HUES48 (cell line): ENCODE results near the gene SLC35F3.

ENCODE experiments used
- H3K27ac ChIP-seq: one replicate; pipeline ENCODE4 v1.7.0; 2013; ENCODE audit warnings: low read depth, low read length, inconsistent platforms
- H3K27me3 ChIP-seq: 2 replicates; pipeline ENCODE4 v1.6.1; 2013; ENCODE audit warnings: mild to moderate bottlenecking, low read length; ENCODE audit not compliant: control insufficient read depth, insufficient read depth
- H3K36me3 ChIP-seq: 2 replicates; pipeline ENCODE4 v1.6.1; 2013; ENCODE audit warnings: low read length; ENCODE audit not compliant: control insufficient read depth, insufficient read depth
- H3K4me1 ChIP-seq: 2 replicates; pipeline ENCODE4 v1.6.1; 2013; ENCODE audit warnings: mild to moderate bottlenecking, low read length; ENCODE audit not compliant: control insufficient read depth, insufficient read depth
- H3K4me3 ChIP-seq: 2 replicates; pipeline ENCODE4 v1.5.1; 2013; ENCODE audit warnings: mild to moderate bottlenecking, low read depth, low read length
- H3K9ac ChIP-seq: 2 replicates; pipeline ENCODE4 v1.6.1; 2013; ENCODE audit warnings: mild to moderate bottlenecking, low read depth, low read length, moderate library complexity
- H3K9me3 ChIP-seq: 2 replicates; pipeline ENCODE4 v1.6.1; 2013; ENCODE audit warnings: low read length; ENCODE audit not compliant: control insufficient read depth, insufficient read depth

The SLC35F3 gene

DNA sequence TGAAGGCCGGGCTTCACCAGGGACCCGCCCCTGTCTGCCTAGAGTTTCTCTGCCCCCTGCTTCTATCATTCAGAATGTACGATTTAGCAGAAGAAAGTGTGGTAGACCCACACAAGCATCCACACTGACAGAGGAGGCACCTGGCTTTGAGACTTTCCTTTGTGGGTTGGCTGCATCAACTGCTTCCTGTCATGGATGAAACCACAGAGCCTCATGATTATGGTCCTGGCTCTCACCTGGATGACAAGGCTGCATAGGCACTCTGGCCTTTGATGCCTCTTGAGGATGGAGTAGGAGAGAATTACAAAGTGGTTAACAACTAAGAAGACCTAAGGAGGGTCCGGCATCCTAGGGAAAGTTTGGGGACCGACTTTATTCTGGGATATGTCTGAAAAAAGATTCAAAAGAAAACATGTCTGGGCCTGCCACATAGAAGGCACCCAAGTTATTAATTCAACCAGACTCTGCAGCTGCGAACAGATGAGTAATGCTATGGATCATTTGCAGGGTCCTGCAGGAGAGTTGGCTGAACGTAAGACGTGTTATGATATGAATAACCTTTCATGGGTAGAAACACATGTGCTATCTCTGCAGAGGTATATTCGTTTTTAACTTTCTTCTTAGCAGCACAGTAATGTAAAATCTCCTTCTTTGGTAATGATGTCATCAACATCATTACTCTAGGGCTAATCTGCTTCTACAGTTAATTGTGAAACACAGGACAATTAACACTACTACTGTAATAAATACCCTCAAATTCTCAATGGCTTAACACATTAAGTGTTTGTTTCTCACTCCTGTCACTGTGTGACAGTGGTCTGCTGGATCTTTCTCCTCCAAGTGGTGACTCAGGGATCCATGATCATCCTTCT lies 136.2 kb downstream of the SLC35F3 start:
- Histone ChIP-seq H3K9me3 (no peaks in the 10 kb centered on the region), H3K36me3 (no peaks in the 10 kb centered on the region), H3K27me3 (no peaks in the 10 kb centered on the region), H3K9ac (no peak overlapping the region), H3K27ac (no peak overlapping the region), H3K4me1 (no peaks in the 10 kb centered on the region), H3K4me3 (no peak overlapping the region)

DNA sequence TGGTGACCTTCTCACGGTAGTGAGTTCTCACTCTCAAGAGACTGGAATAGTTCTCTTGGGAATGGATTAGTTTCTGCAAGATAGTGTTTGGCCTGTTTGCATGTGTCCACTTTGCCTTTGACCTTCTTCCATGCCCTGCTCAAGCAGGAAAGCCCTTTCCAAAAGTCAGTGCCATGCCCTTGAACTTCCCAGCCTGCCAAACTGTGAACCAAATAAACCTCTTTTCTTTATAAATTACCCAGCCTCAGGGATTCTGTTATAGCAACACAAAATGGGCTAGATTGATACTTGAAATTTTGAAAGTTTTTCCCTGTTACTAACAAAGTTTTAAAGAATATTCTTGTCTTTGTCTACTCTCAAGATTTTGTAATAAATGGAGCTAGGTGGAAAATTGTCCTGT lies 139.6 kb downstream of the SLC35F3 start:
- Histone ChIP-seq H3K9me3 (no peaks in the 10 kb centered on the region), H3K27me3 (no peaks in the 10 kb centered on the region), H3K9ac (no peak overlapping the region), H3K27ac (no peak overlapping the region), H3K4me1 (no peaks in the 10 kb centered on the region), H3K4me3 (no peak overlapping the region), H3K36me3 (no peaks in the 10 kb centered on the region)

DNA sequence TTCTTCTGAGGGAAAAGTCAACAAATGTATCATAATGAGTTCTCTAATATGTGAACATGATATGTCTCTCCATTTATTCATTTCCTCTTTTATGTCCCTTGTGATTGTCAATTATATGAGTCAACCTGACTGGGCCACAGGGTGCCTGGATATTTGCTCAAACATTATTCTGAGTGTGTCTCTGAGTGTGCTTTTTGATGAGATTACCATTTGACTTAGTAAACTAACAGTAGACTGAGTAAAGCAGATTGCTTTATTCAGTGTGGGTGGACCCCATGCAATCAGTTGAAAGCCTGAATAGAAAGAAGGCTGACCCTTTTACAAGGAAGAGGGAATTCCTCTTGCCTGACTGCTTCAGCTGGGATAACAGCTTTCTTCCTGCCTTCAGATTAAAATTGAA lies 142.6 kb downstream of the SLC35F3 start:
- no peaks in the 10 kb centered on the region for H3K27me3 ChIP-seq
- no peaks in the 10 kb centered on the region; the same call in 1 of the 2 replicates for H3K9me3 ChIP-seq
- H3K9ac ChIP-seq = no peak overlapping the region
- H3K27ac ChIP-seq = no peak overlapping the region
- H3K4me1 ChIP-seq = no peaks in the 10 kb centered on the region
- H3K36me3 ChIP-seq = no peaks in the 10 kb centered on the region
- no peak overlapping the region for H3K4me3 ChIP-seq

DNA sequence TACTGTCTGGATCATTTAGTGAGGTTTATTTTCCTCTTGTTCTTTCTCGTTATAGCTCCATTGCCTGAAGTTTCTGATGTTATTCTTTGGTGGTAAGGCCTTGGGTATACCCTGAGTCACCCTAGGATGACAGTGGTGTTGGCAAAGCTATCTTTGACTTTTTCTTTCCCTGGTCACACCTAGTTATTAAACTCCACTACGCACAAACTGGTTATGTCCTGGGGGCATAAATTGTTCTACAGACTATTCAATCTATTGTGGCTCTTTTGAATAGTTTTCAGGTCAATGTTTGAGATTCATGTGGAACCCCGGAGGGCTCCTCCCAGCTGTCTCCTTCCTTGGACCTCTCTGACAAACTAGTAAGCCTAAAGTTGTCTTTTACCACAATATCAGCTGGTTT lies 157.7 kb downstream of the SLC35F3 start:
- H3K27me3 ChIP-seq = no peaks in the 10 kb centered on the region
- no peak overlapping the region for H3K4me3 ChIP-seq
- no peaks in the 10 kb centered on the region for H3K9me3 ChIP-seq
- H3K36me3 ChIP-seq = no peaks in the 10 kb centered on the region
- no peaks in the 10 kb centered on the region for H3K4me1 ChIP-seq
- H3K27ac ChIP-seq = no peak overlapping the region
- no peak overlapping the region for H3K9ac ChIP-seq

DNA sequence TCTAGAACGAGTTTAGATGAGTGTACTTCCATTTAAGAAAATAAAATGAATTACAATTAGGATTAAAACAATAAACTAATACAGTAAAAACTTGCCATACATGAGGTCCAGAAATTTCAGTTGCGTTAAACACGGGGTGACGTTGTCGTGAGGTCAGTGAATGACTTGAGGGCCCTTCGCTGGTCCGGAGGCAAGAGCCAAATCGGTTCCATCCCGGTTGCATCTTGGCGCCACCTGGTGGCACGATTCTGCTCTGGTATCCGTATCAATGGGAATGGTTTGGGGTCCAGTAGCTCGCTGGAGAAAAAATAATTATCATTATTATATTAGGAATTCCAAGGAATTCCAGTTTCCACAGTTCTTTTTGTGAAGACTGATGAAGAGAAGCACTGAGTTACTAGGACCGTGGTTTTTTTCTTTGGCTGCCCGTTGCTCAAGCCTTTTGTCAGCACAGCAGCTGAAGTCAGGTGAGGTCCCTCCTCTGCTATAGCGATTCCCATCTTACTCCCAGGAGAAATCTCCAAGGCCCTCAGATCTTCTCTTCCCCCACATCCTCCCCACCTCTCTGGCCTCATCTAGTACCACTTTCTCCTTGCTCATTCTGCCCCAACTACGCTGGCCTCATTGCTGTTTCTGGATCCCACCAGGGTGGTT lies 161.4 kb downstream of the SLC35F3 start:
- no peak overlapping the region for H3K9ac ChIP-seq
- no peaks in the 10 kb centered on the region for H3K36me3 ChIP-seq
- no peak overlapping the region for H3K27ac ChIP-seq

DNA sequence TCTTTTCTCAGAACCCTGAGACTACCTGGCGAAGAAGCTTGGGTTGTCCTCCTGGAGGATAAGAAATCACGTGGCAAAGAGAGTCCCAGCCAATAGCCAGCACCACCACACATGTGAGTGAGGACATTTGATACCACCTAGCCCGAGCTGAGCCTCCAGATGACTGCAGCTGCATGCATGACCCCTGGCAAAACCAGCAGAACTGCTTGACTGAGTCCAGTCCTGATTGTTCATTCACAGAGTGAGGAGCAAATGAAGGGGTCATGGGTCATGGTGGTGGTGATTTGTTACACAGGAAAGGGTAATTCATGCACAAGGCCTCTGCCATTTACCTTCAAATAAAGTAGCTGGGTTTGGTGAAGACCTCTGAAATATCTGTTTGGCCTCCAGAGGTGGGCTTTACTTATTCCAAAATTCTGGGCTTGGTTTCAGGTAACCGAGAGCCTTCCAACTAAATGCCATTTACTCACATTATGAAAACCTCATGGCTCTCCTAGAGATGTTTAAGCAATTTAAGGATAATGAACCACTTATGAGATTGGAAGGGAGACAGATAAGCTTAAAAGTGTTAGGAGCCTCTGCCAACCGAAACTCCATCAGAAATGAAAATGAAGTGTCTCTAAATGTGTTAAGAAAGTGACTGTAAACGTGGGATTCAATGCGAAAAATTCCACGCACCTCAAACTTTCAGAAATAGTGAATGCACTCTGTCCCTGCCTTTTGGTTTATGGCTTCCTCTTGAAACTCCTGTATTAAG lies 163.3 kb downstream of the SLC35F3 start:
- Histone ChIP-seq H3K4me1 (no peaks in the 10 kb centered on the region), H3K36me3 (no peaks in the 10 kb centered on the region), H3K4me3 (no peak overlapping the region), H3K9ac (no peak overlapping the region), H3K27me3 (no peaks in the 10 kb centered on the region), H3K9me3 (no peaks in the 10 kb centered on the region), H3K27ac (no peak overlapping the region)

More for the DNA sequence above, 161.4 kb downstream of the SLC35F3 start:
- H3K4me3 ChIP-seq = no peak overlapping the region
- H3K4me1 ChIP-seq = no peaks in the 10 kb centered on the region
- no peaks in the 10 kb centered on the region for H3K27me3 ChIP-seq
- H3K9me3 ChIP-seq = no peaks in the 10 kb centered on the region

DNA sequence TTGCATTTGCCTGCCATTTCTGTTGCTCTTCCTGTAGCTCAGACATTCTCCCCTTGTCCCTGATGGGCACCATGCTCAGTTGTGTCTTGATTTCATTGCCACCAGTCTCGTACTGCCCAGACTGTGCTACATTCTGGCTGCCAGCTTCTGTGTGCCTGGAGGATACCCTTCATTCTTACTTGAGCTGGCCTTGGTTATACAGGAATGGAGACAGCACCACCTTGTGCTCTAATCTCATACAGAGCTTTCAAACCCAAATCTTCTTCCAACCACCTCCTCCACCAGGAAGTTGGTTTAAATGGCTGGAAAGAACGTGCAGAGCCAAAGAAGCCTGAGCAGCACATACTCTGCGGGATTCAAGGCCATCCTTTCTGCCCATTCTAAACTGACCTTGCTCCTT lies 165.3 kb downstream of the SLC35F3 start:
- Histone ChIP-seq H3K9ac (no peak overlapping the region), H3K4me1 (peaks cover 6% of the 10 kb centered on the region; the same call in 1 of the 2 replicates), H3K9me3 (no peaks in the 10 kb centered on the region), H3K27me3 (no peaks in the 10 kb centered on the region), H3K4me3 (no peak overlapping the region), H3K36me3 (no peaks in the 10 kb centered on the region), H3K27ac (no peak overlapping the region)

DNA sequence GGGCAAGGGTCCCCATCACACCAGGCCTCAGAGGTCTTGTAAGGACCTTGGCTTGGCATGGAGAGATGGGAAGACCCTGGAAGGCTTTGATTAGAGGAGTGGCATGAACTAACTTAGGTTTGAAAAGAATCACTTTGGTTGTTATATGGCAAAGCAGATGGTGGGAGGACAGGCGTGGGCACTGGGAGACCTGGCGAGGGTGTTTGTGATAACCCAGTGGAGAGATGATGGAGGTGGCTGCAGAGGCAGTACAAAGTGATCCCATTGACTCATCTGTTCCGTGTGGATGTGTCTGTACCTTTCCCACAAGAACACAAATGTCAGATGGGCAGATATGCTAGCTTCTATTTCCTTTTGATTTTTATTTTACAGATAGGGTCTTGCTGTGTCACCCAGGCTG lies 168.3 kb downstream of the SLC35F3 start:
- Histone ChIP-seq H3K27me3 (no peaks in the 10 kb centered on the region), H3K9ac (no peak overlapping the region), H3K4me3 (no peak overlapping the region), H3K36me3 (no peaks in the 10 kb centered on the region), H3K9me3 (no peaks in the 10 kb centered on the region), H3K27ac (no peak overlapping the region), H3K4me1 (peaks cover 7% of the 10 kb centered on the region; the same call in 1 of the 2 replicates)

DNA sequence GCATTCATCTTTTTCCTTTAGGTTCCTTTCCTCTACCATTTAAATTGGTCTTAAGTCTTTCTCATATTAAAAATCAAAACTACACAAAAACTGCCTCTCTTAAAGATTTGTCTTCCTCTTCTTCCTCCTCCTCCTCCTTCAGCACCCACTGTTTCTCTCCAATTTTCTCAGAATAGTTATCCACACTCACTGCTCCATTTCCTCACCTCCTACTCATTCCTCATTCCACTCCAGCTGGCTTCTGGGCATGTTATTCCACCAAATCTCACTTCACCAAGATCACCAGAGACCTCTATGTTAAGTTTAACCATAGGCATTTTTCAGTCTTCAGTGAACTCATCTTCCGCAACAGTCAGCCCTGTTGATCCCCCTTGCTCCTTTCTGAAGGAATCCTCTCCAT lies 173.7 kb downstream of the SLC35F3 start:
- H3K4me3 ChIP-seq = no peak overlapping the region
- no peak overlapping the region for H3K9ac ChIP-seq
- no peak overlapping the region for H3K27ac ChIP-seq
- H3K36me3 ChIP-seq = no peaks in the 10 kb centered on the region
- no peaks in the 10 kb centered on the region for H3K9me3 ChIP-seq
- peaks cover 7% of the 10 kb centered on the region; the same call in 1 of the 2 replicates for H3K4me1 ChIP-seq
- no peaks in the 10 kb centered on the region for H3K27me3 ChIP-seq

DNA sequence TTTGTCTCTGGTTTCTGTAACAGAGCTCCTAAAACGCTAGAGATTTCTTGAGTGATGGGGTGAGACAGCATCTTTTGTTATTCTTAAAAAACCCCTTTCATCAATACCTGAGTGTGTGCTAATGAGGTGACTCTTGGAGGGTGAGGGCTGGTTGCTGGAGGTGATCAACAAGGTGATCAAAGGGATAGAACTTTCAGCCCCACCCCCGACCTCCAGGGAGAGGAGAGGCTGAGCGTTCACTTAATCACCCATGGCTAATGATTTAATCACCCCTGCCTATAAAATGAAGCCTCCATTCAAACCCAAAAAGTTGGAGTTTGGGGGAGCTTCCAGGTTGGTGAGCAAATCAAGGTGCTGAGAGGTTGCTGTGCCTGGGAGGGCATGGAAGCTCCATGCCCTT lies 175.4 kb downstream of the SLC35F3 start:
- Histone ChIP-seq H3K9ac (no peak overlapping the region), H3K4me1 (no peaks in the 10 kb centered on the region), H3K36me3 (no peaks in the 10 kb centered on the region), H3K4me3 (no peak overlapping the region), H3K27ac (no peak overlapping the region), H3K9me3 (no peaks in the 10 kb centered on the region), H3K27me3 (no peaks in the 10 kb centered on the region)

DNA sequence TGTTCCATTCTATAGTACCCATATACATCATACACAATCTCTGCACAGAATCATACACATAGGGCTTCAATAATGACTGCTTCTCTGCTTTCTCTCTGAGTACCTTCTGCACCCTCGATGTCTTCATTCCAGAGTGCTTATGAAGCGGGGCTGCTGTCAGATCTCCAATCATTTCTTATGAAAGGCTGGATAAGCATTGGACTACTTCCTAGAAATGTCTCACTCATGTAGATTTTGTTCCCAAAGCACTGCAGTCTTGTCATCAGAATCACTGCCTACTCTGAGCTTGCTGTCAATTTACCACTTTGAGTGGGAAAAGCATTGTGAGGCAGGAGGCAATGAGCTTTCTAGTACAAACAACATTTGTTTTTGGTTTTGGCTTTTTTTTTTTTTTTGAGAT lies 179.0 kb downstream of the SLC35F3 start:
- no peaks in the 10 kb centered on the region for H3K4me1 ChIP-seq

More for the DNA sequence above, 179.0 kb downstream of the SLC35F3 start:
- Histone ChIP-seq H3K27me3 (no peaks in the 10 kb centered on the region; the same call in 1 of the 2 replicates), H3K9me3 (no peaks in the 10 kb centered on the region), H3K27ac (no peak overlapping the region), H3K4me3 (no peak overlapping the region), H3K36me3 (no peaks in the 10 kb centered on the region), H3K9ac (no peak overlapping the region)
